Cerebellar nuclear complex (tissue), 1 donor: Measurements from ENCODE around the gene DGKB.

Source experiments
- DNase-seq, 2 experiments: peaks; one replicate each; lab custom pipeline; 2025; lab: John Stamatoyannopoulos, UW

DGKB gene

DNA sequence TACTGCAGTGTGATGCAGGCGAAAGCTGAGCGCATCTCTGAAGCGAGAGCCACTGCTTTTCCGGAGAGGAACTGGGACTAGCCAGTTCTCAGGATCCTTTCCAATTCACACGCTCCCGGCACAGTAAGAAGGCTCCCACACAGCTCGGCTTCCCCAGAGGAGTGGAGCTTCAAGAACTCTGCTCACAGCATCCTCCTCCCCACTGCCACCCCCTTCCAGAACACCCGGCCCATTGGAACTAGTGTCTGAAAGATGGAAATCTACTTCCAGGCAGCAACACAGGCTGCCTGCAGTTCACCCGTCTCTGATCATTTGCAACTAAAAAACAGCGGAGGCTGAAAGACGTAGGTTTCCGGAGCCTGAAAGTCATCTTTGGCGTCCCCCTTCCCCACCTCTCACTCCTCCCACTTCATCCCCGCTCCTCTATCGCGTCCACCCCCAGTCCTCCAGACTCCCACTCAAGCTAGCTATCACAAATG is at the start of gene DGKB:
Gene DGKB, minus strand, starts transcription at position 163 of the 479 bp plus-strand sequence.
- no peak for DNase-seq

DNA sequence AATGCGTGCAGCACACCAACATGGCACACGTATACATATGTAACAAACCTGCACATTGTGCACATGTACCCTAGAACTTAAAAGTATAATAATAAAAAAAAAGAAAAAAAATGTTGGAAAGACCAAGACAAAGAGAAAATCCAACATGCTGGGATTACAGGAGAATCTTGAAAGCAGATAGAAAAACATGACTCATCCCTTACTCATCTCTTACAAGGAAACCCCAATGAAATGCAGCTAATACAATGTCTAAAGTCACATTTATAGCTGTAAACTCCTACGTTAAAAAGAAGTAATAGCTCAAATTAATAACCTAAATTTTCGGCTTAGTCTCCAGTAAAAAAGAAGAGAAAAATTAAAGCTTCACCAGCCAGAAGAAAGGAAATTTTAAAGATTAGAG is 47.5 kb upstream of the DGKB start:
- DNase-seq = no peak

DNA sequence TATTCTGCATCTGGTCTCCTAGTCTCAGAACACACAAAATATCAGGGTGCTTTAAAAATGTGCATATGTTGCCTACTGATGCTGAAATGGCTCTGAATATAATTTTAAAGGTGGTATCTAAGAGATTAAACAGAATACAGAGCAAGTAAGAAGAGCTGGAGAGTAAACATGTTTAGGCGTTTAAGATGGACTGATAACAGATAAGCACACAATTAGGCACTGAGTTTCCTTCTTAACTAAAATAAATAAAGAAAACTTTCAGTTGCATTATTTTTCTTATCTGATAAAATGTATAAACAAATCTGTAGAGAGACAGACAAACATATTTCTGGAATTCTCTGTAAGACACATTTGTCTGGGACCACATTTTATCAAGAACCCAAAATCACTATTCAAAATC is 35.6 kb upstream of the DGKB start:
- DNase-seq = no peak

DNA sequence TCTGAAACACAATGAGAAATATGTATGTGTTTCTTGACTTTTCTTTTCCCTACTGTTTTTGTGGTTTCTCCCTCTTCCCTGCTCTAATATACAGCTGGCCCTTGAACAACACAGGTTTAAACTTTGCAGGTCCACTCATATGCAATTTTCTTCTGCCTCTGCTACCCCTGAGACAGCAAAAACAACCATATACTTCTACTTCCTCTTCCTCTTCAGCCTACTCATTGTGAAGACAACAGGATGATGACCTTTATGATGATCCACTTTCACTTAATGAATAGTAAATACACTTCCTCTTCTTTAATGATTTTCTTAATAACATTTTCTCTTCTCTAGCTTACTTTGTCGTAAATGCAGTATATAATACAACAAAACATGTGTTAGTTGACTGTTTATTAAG is 35.0 kb upstream of the DGKB start:
- no peak for DNase-seq

DNA sequence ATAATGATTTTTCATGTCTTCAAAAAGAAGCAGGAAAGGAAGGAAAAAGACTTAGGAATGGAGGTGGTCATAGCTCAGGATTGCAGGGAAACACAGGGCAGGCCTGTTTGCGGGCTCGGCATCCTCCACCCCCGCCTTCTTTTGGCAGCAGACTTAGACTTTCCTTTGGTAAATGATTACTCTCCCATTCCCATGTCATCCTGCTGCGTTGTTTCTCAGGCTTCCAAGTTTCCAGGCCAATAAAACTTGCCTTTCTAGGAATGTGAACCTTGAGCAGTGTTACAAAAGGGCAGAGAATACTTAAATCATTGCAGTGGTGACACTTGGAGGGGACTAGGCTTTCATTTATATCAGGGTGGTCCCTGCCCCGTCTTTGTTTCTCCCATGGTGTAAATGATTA is 34.0 kb upstream of the DGKB start:
- no peak for DNase-seq

DNA sequence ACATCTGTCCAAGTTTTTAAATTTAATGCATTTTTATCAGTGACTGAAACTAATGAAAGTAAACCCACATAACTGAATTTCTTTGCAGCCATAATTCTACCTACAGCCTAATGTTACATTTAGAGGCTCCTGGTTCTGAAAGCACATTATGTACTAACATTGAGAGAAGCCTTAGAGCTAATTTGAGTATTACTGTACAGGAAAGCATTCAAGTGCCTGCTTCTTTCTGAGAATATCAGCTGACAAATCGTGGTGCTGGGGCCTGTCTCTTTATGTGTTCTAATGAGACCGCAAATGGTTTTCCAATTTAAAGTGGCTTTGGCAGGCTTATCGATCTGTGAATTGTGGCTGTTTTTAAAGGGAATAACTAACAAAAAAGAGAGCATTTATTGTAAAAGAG is 32.3 kb upstream of the DGKB start:
- DNase-seq = no peak

DNA sequence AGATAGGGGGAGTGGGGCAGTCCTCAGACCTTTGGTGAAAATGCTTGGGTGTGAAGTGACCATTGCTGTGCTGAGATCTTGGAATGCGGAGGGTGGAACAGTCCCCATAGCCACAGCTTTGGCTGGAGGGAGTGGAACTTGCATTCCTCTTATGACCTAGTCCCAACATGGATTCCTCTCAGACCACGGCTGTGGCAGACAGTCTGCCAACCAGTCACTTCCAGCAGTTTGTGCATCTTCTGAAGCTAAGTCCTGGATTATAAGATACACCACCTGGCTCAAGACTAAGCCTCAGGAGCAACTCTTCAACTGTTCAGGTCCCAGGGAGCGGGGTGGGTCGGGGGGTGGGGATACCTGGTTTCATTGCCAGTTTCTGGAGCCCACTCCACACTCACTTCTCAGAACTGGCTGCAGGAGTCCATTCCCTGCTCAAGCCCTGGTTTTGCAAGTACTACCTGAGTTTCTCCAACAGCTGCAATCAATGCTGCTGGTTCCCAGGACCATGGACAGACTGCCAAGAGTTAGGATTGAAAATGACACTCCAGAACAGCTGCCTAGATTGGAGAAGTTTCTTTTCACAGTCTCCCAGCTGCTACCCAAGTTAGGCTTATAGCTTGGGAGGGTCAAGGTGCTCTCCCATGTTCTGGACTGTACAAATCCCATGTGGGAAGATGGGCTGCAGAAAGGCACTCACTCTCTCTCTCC is 29.1 kb upstream of the DGKB start:
- no peak for DNase-seq

DNA sequence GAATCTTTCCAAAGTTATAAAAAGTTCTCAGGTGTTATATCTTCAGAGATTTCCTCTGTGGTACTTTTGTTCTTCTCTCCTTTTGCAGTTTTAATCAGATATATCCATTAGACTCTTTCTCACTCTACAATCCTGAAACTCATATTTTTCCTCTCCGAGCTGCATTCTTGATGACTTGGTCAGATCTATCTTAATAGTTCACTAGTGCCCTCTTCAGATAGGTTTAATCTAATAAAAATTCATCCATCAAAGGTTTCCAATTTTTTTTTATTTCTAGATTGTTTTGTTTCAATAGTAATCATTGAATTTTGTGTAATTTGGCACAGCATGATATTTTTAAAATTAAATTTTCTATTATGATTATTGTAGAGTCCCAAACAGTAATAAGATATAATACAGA is 21.8 kb upstream of the DGKB start:
- DNase-seq = no peak

DNA sequence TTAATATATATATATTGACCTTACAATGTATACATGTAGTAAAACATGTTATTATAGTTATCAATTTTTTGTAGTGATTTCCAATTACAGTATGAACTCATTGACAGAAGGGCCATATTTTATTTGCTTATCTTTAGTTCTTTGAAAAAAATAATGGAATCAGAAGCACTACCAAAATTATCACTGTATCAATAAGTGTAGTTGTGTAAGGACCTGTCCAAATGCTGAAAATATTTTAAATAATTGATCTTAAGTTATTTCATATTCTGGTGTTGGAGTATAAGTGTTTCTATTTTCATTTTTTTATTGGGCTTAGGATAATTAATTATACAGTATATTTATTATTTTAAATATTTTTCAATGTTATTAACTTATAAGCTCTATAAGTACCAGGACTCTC is 8.5 kb upstream of the DGKB start:
- no peak for DNase-seq

DNA sequence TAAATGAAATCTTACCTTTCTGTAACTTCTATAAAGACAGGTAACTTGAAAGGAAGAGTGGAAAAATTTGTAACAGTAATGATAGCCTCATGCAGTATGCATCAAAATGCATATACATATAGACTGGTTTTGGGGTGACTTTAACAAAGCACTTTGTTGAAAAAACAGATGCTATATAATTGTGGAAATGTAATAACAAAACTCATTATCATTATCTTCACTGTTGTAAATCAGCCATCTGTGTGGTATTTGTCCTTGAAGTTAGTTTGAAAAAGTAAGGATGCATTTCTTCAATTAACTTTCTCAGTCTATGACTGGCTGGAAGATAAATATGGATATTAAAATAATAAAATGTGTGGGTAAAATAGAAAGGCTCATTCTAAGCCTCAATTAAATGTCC is 6.1 kb upstream of the DGKB start:
- no peak for DNase-seq

DNA sequence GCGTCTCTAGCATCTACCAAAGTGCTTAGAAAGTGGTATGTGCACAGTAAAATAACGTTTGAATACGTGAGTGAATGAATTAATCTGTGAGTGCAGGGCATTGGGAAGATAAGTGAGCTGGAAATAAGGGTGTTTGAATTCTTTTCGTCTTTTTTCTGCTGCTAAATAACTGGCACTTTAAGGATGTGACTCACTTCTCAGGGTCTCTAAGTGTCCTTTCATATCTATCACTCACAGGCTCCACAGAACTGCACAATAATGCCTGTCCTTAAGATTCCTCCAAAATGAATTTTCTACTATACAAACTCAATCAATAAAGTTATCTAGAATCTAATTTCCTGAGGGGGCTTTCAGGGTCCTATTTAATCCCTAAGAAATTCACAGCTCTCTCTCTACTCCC is 3.2 kb upstream of the DGKB start:
- DNase-seq = no peak

DNA sequence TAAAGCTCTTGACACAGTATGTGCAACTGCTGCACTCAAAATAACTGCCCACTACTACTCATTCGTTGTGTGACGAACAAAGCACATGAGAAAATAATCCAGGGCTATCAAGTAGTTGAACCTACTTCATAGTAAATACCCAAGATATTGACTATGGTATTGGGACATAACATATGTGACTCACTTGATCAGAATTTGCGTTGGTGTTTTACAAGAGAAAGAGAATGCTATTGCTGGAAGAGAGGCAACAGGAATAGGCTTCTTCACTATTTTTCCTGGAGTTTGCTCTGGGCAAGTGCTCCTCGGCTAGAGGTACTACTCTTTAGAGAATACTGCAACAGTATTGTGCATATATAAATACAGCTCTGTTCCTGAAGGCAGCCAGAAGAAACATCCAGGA is 2.5 kb downstream of the DGKB start:
- DNase-seq = no peak

DNA sequence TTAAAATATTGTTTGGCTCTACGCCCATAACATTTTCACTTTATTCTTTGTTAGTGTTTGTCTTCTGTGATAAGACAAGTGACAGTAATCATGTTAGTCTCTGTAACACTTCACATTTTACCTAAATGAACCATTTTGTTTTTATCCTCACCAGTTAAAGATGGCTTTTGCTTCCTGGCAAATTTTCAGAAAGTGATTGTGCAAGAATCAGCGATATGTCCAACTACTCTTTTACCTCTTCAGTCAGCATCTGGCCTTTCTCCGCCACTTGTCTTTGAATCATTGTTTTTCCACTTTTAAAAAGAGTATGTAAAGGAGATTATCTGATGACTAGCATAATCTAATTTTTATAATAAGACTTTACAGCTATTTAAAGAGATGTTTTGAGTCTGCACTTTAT is 3.5 kb downstream of the DGKB start:
- no peak for DNase-seq

DNA sequence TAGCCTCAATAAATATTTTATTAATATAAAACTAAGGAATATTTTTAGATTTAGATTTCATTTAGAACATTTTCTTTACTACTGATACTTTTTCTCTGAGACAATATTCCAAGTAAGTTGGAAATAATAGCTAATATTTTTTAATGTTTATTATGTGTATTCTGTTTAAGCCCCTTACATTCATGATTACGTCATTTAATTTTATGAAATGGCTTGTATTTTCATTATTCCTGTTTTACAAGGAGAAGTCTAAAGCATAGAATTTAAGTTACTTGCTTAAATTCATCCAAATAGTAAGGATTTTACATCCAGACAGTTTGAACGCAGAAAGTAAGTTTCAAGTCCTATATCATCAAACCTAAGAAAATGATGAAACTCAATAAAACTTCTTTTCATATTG is 6.1 kb downstream of the DGKB start:
- DNase-seq = no peak

DNA sequence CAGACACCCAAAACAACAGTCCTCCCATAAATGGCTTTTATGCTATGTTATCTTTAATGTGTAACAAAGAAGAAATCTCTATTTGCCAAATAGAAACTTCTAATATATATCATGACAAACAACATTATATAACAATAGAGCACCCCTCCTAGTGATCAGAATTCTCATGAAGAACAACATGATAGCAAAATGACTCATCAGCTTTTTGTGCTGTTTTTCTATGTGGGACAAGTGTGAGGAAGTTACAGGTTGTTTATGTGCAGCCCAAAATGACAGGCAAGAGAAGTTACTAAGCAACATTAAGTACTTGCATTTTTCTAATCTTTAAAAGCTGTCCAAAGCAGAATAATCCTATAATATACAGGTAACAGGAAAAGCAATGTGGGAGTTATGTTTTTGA is 7.7 kb downstream of the DGKB start:
- DNase-seq = no peak

DNA sequence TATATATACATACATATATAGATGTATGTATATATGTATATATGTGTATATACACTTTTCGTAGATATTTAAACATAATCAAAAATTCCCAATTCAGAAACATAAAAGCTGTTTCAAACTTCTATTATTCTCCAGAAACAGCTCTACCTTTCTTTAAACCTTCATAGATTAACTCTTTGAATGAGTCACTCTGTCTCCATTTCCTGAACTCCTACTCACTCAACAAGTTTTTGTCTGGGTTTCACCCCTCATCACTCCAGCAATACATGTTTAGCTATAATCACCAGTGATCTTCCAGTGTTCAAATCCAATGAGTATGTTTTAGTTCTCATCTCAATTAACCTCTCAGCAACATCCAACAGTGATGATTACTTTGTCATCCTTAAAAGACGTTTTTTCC is 9.6 kb downstream of the DGKB start:
- DNase-seq = no peak

DNA sequence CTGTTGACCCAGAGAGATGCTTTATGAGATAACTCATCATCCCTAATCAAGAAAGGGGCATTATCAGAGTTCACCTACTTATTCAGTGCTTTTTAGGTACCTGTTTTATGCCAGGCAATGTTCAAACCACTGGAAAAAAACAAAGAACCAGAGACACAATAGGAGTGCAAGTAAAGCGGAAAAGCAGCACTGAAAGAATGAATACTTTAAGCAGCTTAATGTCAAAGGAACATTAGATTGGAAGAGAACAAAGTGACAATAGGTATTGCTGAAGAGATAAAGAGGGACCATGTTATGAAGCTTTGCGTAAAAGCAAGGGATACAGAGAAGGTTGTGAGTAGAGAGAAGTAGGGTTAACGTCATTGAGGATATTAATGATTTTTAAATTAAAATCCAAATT is 11.3 kb downstream of the DGKB start:
- DNase-seq = no peak

DNA sequence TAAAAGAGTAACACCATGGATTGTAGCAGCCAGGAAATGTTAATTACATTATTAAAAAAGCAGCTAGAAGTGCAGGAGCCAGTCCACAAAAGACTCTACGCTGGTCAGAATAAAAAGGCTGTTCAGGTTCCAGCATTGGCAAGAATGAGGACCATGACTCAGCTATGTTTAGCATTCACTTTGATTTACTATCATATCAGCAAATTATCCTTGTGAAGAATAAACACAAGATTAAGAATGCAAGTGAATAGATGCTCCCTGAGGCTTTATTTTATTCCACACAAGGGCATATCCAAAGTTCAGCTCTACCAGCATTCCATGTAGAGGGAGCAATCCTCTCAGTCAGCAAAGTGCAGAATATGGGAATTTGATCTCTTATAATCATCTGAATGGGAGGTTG is 13.6 kb downstream of the DGKB start:
- no peak for DNase-seq

DNA sequence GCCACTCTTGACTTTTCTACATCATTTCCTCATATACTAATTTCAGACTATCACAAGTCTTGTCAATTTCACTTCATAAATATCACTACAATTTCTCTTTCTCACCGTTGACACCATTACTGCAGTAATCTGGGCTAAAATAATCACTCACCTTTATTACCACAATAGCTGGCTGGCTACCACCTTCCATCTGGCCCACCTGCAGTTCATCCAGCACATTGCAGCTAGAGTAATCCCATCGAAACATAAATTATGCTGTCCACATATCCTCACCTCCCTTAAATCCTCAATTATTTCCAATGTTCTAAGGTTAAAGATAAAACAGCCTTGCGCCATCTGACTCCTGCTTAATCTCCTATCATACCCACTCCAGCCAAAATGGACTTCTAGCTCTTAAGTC is 16.0 kb downstream of the DGKB start:
- DNase-seq = no peak

DNA sequence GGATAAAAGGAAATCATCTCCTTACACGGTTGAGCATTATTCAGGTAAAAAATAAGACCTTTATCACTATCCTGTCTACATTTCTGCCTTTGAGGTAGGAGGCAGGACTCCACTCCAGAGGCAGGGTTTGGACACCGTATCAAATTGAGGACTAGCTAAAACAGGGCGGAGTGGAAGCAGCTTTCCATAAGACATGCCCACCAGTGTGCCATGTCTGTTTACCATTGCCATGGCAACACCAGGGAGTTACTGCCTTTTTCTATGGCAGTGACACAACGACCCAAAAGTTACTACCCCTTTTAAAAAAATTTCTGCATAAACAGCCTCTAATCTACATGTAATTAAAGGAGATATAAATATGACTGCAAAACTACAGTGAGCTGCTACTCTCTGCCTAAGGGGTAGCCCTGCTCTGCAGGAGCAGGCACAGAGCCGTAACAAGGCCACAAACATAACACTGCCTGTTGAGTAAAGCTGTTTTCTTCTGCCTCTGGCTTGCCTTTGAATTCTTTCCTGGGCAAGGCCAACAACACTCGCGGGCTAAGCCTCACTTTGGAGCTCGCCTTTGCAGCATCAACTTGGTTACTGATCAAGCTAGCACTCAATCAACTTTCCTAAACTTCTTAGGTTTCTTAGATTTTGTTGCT is 26.5 kb downstream of the DGKB start:
- DNase-seq = no peak

DNA sequence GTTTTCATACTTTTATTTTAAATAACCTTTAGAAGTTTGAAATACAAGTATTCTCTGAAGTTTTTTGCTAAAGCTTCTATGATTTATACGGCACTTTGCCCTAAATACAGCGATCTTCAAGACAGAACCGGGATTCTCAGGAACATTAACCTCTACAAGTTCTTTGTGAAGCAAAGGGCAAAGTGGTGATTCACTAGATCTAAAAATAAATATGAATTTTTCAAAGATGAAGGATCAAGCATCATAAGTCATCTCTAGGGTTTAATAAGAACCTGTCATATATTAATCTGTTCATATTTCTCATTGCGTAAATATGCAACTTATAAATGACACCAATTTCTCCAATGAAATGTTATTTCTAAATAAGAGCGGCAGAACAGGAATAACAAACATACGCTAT is 30.7 kb downstream of the DGKB start:
- no peak for DNase-seq

DNA sequence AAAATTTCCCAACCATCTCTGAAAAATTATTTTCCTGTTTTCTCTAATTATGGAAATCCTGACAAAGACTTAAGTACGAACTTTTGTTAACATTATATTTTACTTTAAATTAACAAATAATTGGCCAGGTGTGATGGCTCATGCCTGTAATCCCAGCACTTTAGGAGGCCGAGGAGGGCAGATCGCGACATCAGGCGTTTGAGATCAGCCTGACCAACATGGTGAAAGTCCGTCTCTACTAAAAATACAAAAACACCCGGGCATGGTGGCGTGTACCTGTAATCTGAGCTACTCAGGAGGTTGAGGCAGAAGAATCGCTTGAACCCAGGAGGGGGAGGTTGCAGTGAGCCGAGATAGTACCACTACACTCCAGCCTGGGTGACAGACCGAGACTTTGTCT is 32.2 kb downstream of the DGKB start:
- no peak for DNase-seq

DNA sequence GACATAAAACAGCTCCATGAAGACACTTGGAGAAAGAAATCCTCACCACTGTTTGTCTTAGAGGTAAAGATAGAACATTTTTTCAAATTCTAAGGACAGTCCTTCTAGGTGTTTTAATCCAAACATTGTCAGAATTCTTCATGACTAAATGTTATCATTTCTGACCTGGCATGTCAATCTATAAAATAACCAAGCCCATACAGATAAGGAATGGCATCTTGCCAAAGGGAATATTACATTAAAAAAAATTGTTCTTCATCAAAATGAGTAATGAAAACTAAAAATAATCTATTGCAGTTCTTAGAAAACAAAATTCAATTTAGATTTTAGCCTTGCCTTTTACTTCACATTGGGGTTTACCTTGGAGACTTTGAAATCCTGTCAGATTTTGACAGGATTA is 33.6 kb downstream of the DGKB start:
- DNase-seq = no peak

DNA sequence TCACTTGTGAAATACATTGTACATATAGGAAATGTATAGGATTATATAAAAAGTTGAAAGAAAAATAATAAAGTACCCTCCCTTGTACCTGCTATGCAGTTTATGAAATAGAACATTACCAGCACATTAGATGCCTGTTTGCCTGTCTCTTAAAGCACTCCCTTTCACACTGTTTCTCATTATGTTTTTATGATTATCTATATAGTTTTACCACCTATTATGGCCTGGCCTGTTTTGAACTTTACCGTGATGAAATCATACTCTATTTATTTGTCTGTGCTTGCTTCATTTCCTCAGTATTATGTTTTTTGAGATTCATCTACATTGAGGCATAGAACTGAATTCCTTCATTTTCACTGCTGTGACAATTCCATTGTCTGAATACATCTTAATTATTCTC is 41.1 kb downstream of the DGKB start:
- no peak for DNase-seq
